SK-N-MC (cell line): ENCODE measurements around the gene SHISAL2A.

Source experiments
- EZH2 ChIP-seq: fragments of 200-600 bp; sonication (generic); IDR thresholded peaks from one replicate; pipeline ENCODE4 v1.6.1; 2017; ENCODE audit warnings: antibody characterized with exemption
- FOXP2 ChIP-seq: optimal IDR thresholded peaks from 2 replicates; pipeline ENCODE3; 2011; ENCODE audit warnings: mild to moderate bottlenecking, moderate library complexity; ENCODE audit not compliant: insufficient read depth; ENCODE audit errors: extremely low read length, control extremely low read depth
- POLR2AphosphoS5 ChIP-seq: IDR thresholded peaks from 2 replicates; pipeline ENCODE4 v1.6.1; 2012; ENCODE audit warnings: mild to moderate bottlenecking, low read depth, low read length, borderline replicate concordance

DNA sequence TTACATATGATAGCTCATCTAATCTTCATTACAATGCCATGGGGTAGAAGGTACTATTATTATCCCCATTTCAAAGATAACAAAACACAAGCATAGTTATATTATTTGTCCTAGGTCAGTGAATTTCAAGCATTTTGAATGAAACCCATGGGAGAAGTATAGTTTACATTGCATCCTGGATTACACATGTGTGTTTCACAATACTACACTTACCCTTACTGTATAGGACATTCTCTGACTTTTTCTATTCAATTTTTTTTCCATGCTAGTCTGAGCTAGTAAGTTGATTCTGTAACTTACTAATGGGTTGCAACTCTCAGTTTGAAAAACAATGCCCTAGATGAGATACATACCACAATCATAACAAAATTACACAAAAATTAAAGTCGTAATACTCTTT lies 39.5 kb upstream of the SHISAL2A start:
- TF ChIP-seq POLR2AphosphoS5 (no peak), FOXP2 (no peak), EZH2 (no peak)
